SW480 (cell line): ENCODE measurements around the gene CEP20.

Experiments used
- DNase-seq: peaks from one replicate; pipeline ENCODE4 v3.0.0-alpha.2; 2016; ENCODE audit warnings: low spot score

The CEP20 gene

GRCh38 chr16:15830832-15831451, 57.5 kb downstream of the CEP20 start:
- no peak for DNase-seq

- DNase-seq, result no peak
Measured at GRCh38 chr16:15829460-15829859, 58.9 kb downstream of the CEP20 start.

DNA sequence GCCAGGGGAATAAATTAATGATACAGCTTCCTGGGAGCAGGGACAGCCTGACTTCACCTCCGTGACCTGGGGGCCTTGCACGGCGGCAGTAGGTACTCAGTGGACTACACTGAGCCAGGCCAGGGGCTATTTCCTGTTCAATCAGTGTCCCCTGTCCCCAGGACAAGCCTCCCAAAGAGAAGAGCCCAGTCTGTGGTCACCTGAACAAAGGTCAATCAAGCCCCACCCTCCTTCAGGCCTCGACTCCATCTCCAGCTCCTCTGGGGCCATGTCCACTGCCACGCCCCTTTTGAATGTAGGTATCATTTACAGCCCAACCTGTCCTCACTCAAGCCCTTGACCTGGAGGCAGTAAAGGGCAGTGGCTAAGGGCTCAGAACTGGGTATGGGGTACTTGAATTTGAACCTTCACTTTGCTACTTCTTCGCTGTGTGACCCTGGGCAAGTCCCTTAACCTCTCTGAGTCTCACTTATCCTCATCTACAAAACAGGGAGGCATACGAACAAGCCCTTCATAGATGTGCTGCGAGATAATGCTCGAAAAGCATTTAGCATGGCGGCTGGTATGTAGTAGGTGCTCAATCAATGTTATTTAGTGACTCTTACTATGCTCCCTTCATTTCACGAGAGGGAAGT, 60.6 kb downstream of the CEP20 start:
- DNase-seq, result no peak

- DNase-seq, result no peak
Measured at GRCh38 chr16:15827299-15827698, 61.1 kb downstream of the CEP20 start.

- no peak for DNase-seq
Measured at GRCh38 chr16:15825750-15826305, 62.6 kb downstream of the CEP20 start.

DNA sequence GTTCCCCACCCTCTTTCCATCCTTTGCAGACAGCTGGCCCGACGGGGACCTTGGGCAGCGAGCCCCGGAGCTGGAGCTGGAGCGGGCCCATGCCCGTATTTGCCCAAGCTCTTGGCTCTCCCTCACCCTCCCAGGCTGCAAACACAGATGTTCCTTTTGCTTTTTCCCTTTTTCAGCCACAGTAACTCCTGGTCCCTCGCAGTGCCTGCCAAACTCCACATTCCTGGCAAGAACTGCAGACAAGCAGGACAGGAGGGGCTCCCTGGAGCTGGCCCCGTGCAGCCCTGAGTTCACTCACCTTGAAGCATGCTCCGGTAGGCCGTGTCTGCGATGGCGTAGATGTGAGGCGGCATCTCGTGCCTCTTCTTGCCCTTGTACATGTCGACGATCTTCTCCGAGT, 65.4 kb downstream of the CEP20 start:
- DNase-seq, result no peak

GRCh38 chr16:15820837-15821236, 67.6 kb downstream of the CEP20 start:
- DNase-seq, result no peak

GRCh38 chr16:15819046-15819445, 69.4 kb downstream of the CEP20 start:
- DNase-seq, result no peak

- DNase-seq, result no peak
Measured at GRCh38 chr16:15817446-15817845, 71.0 kb downstream of the CEP20 start.

DNA sequence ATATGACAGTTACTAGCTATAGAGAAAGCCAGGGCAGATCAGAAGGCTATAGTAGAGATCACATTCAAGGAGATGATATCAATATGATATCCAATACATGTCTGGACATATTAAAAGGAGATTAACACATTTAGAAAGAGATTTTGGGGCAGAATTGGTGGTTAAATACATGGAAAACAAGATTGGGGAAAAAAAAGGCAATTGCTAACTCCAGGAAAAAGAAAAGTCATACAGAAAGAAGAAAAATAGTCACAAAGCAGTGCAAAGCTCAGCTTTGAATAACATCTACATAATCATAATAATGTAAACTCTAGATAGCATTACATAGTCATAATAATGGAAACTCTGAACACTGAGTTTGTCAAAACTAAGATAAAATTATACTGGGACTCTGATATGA, 72.2 kb downstream of the CEP20 start:
- no peak for DNase-seq
